SK-N-SH (cell line): ENCODE measurements around the gene BAIAP2L2.

ENCODE experiments used
- ELF1 ChIP-seq: IDR thresholded peaks from 2 replicates; pipeline ENCODE4 v1.4.0; 2012
- EP300 ChIP-seq, 2 experiments: IDR thresholded peaks; 2 replicates each; pipeline versions ENCODE4 v1.4.0 to v1.6.1; 2012; ENCODE audit warnings: borderline replicate concordance in 1 of 2, low read depth in 1 of 2, low read length in 1 of 2
- JUND ChIP-seq: IDR thresholded peaks from 2 replicates; pipeline ENCODE4 v1.4.0; 2012
- MEF2A ChIP-seq: IDR thresholded peaks from 2 replicates; pipeline ENCODE4 v1.4.0; 2012; ENCODE audit warnings: low read depth, borderline replicate concordance
- RAD21 ChIP-seq: IDR thresholded peaks from 2 replicates; pipeline ENCODE4 v1.6.1; 2012; ENCODE audit warnings: mild to moderate bottlenecking, low read length
- RCOR1 ChIP-seq: fragments of 150-350 bp; IDR thresholded peaks from 2 replicates; pipeline ENCODE4 v1.6.1; 2017; ENCODE audit warnings: antibody characterized with exemption, low read length
- TF ChIP-seq, protein P1 (sequence below): fragments of 200-600 bp; sonication (generic); IDR thresholded peaks from 2 replicates; pipeline ENCODE4 v1.6.1; 2017; ENCODE audit warnings: antibody characterized with exemption, mild to moderate bottlenecking, moderate library complexity
- TF ChIP-seq, protein P2 (sequence below): IDR thresholded peaks from 2 replicates; pipeline ENCODE4 v1.4.0; 2012; ENCODE audit warnings: low read depth

DNA sequence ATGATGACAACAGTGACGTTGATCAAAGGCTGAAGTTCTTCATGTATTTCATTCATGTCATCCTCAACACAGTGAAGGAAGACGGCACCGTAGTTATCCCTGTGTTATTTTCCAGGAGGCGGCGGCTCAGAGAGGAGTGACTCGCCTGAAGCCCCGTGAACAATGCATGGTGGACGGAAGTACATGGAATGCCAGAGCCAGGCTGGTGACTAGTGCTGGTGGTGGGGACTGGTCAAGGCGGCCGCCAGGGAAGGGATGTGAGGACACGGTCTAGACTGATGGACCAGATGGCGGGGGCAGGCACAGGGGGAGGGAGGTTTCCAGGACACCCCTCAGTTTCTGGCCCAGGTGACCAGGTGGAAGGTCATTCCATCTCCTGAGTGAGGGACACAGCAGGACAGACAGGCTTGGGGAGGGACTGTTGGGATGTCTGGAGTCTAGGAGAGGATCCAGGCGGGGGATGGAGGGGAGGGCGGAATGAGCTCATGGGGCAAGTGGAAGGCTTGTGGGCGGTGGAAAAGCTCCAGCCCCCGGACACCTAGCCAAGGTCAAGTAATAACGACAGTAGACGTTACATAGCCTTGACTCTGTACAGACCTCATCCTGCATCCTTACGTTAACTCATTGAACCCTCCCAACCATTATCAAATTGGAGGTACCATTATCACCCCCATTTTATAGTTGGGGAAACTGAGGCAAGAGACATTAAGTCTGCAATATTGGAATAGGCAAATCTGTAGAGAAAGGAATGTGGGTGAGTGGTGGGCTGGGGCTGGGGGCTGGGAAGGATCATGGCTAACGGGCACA, 69.3 kb downstream of the BAIAP2L2 start:
- TF ChIP-seq, protein P1, sequence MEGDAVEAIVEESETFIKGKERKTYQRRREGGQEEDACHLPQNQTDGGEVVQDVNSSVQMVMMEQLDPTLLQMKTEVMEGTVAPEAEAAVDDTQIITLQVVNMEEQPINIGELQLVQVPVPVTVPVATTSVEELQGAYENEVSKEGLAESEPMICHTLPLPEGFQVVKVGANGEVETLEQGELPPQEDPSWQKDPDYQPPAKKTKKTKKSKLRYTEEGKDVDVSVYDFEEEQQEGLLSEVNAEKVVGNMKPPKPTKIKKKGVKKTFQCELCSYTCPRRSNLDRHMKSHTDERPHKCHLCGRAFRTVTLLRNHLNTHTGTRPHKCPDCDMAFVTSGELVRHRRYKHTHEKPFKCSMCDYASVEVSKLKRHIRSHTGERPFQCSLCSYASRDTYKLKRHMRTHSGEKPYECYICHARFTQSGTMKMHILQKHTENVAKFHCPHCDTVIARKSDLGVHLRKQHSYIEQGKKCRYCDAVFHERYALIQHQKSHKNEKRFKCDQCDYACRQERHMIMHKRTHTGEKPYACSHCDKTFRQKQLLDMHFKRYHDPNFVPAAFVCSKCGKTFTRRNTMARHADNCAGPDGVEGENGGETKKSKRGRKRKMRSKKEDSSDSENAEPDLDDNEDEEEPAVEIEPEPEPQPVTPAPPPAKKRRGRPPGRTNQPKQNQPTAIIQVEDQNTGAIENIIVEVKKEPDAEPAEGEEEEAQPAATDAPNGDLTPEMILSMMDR = no peak
- TF ChIP-seq ELF1 (no peak), RCOR1 (no peak), RAD21 (no peak), EP300 (IDR thresholded peaks at IDR 0.05; ENCODE audit: borderline replicate concordance in 1 of 2, low read depth in 1 of 2, low read length in 1 of 2) (no peak), JUND (no peak), MEF2A (no peak)
- TF ChIP-seq, protein P2, sequence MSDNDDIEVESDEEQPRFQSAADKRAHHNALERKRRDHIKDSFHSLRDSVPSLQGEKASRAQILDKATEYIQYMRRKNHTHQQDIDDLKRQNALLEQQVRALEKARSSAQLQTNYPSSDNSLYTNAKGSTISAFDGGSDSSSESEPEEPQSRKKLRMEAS = no peak
